Activated naive CD4-positive, alpha-beta T cell treated with anti-CD3 and anti-CD28 coated beads, Interleukin-2, amount 10 ng/mL, durations not matched to agents 5 hours and 36 hours (primary cell): Measurements from ENCODE around the gene CACNA1F. TPM values are rescaled to one million over a fixed set of nuclear protein-coding genes. Genes with fewer than 3 reads are reported as not detected.

Source experiments
- total RNA-seq, 2 experiments: library from RNA; stranded (reverse); gene quantifications; one replicate each; pipeline ENCODE4 v1.2.3, GENCODE V29; 2021

CACNA1F gene
- under 1 TPM; 0.50 to 0.91 TPM for total RNA-seq

DNA sequence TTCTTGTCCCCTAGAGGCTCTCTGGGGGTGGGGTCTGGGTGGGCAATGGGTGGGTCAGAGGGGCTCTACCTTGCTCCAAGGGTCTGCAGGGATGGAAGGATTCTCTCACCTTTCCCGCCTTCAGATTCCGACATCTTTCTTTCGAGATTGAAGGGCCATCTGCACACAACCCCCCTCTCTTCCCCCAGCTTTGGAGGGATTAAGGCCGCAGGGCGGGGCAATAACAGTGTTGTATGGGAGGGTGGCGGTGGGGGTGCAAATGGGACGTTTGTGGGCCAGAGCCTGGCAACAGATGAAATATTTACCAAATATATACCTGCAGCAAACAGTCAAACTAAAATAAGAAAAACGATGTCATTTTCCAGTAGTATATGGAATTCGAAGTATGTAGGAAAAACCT, at the start of gene CACNA1F:
CACNA1F (minus strand) TSS at position 165 of the 400 bp plus-strand sequence; CDS start at position 134, 31 bp downstream.

DNA sequence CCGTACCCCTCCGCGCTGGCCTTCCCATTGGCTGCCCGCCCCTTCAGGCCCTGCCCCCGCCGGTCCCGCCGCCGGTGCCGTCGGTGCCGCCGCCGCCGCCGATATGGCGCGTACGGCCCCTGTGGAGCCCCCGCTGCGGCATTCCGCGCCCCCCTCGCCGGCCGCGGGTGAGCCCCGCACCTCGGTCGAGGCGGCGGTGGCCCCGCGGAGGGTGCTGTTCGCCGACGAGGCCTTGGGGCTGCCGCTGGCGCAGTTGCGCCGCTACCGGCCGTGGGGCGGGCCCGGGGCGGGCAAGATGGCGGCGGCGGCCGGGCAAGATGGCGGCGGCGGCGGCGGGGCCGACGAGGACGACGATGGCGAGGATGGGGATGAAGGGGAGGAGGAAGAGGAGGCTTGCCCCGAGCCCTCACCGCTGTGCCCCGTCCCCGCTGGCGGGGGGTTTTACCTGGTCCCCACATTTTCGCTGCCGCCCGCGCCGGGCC, 36.7 kb upstream of the CACNA1F start, which contains the start of gene PPP1R3F:
PPP1R3F (plus strand) TSS at position 27 of the 482 bp plus-strand sequence; CDS start at position 104, 77 bp downstream.

DNA sequence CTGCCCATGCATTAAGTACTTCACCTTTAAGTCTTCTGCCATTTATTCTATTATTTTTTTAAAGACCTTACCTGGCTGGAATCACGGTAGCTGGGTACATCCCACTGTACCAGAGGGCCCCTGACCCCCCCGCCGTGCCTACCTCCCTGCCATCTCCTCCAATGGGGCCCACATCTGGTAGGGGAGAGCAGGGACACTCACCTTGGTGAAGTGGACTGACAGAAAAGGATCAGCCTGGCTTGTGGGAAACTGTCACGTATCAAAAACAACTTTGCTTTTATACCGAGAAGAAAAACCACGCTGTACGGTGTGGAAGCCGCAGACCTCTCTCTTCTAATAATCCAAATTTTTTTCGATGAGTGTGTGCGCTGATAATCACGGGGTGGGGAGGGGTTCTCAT, 31.3 kb upstream of the CACNA1F start, which contains the start of gene FOXP3:
FOXP3 (minus strand) TSS at position 251 of the 400 bp plus-strand sequence. CDS start 6,205 bp downstream, outside the sequence.

DNA sequence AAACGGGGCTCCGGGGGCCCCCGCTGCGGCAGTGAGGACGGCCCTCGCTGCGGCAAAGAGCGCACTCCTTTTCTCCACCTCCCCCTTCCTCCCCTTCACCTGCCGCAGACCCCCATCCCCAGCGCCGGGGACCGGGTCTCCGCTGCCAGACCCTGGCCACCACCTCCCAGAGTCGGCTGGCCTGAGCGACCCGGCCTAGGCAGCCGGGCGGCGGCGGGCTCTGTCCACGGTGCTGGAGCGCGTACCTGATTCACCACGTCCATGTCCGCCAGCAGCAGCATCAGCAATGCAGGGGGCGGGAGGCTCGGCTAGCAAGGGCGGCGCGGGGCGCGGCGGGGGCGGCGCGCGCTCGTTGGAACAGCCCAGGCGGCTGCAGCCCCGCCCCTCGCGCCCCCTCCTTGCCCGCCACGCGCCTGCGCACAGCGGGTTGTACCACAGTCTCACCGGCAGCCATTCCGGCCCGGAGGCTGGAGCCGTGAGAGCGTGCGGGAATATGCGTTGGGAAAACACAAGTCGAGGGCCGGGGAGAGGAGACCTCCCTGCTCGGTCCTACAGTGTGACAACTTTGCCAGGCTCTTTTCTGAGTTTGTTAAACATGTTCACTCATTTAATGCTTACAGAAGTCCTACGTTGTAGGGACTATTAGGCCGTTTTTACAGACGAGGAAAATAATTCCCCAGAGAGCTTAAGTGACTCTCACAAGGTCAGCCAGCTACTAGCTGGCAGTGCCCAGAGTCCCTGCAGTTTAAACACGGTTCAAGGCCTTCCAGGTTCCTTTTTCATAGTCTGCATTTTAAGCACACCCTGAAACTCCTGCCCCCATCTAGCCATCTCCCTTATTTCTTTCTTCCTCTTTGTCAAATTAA, 33.0 kb downstream of the CACNA1F start, which contains the start of gene SYP:
SYP (minus strand) TSS at position 288 of the 866 bp plus-strand sequence; CDS start at position 281, 7 bp downstream.

GRCh38 chrX:49186125-49187027, 46.8 kb downstream of the CACNA1F start, which contains the start of gene PRICKLE3:
PRICKLE3 (minus strand) TSS chrX:49186373; CDS start chrX:49186297, 76 bp downstream.

GRCh38 chrX:49171752-49172279, 61.3 kb downstream of the CACNA1F start, which contains the start of gene PLP2:
PLP2 (plus strand) TSS chrX:49171898; CDS start chrX:49172001, 103 bp downstream.

GRCh38 chrX:49162620-49163019, 70.5 kb downstream of the CACNA1F start, which contains the start of gene MAGIX:
MAGIX (plus strand) TSS chrX:49162758; CDS start chrX:49162890, 132 bp downstream.

Other genes starting within 250 kb of the CACNA1F start
- gene GRIPAP1, start 231.1 kb downstream of the CACNA1F start, total RNA-seq: 100 to 1,000 TPM in 1 of 2 experiments, 10 to 100 TPM in 1; 97.9 to 104 TPM
- gene TFE3, start 190.0 kb downstream of the CACNA1F start, total RNA-seq: 10 to 100 TPM; 25.8 to 26.5 TPM
- gene CCDC120, start 174.3 kb downstream of the CACNA1F start, total RNA-seq: 1 to 10 TPM; 7.5 TPM
- 10 to 100 TPM; 23.8 to 26.7 TPM for gene PRAF2, start 159.3 kb downstream of the CACNA1F start, total RNA-seq
- 10 to 100 TPM; 63.5 to 66.2 TPM for gene WDR45, start 153.5 kb downstream of the CACNA1F start, total RNA-seq
- 10 to 100 TPM; 40.2 to 43.1 TPM for gene GPKOW, start 109.6 kb downstream of the CACNA1F start, total RNA-seq
- 1 to 10 TPM; 2.2 TPM for gene MAGIX, start 70.6 kb downstream of the CACNA1F start, total RNA-seq
- 100 to 1,000 TPM; 203 to 206 TPM for gene PLP2, start 61.4 kb downstream of the CACNA1F start, total RNA-seq
- 10 to 100 TPM; 15.5 to 15.9 TPM for gene PRICKLE3, start 47.0 kb downstream of the CACNA1F start, total RNA-seq
- 1 to 10 TPM; 1.4 to 1.8 TPM for gene SYP, start 33.1 kb downstream of the CACNA1F start, total RNA-seq
- 10 to 100 TPM; 29.3 to 30.3 TPM for gene CCDC22, start 2.1 kb upstream of the CACNA1F start, total RNA-seq
- gene FOXP3, start 31.4 kb upstream of the CACNA1F start, total RNA-seq: 10 to 100 TPM; 11.5 to 12.5 TPM
- gene PPP1R3F, start 36.5 kb upstream of the CACNA1F start, total RNA-seq: 10 to 100 TPM; 10.8 to 12.3 TPM
- gene GAGE10, start 70.3 kb upstream of the CACNA1F start, total RNA-seq: not detected
- not detected for gene GAGE12J, start 88.7 kb upstream of the CACNA1F start, total RNA-seq
- gene GAGE13, start 98.2 kb upstream of the CACNA1F start, total RNA-seq: not detected